Activated B cell treated with CpG ODN at 0.5 μM for 24 hours (primary cell): Measurements from ENCODE around the gene L3MBTL3. TPM values are rescaled to one million over a fixed set of nuclear protein-coding genes. Genes with fewer than 3 reads are reported as not detected.

Source experiments
- ATAC-seq: fragments of 200-7000 bp; cut with Tn5 transposase; one replicate; pipeline ENCODE4 v1.10.0; 2021; ENCODE audit warnings: low read depth, mild to moderate bottlenecking, moderate library complexity
- CTCF ChIA-PET: fragments of 350-600 bp; sonication (Branson Sonifier 250); formaldehyde crosslinking; loops from one replicate; lab custom pipeline; 2021; ENCODE audit warnings: antibody characterized with exemption; lab: Charles Lee
- POLR2A ChIA-PET: fragments of 350-600 bp; sonication (Branson Sonifier 250); formaldehyde crosslinking; loops from one replicate; lab custom pipeline; 2021; ENCODE audit warnings: antibody characterized with exemption; lab: Charles Lee
- DNase-seq: peaks from one replicate; pipeline ENCODE4 v3.0.0; 2022
- H3K27ac Mint-ChIP-seq: one replicate; pipeline ENCODE4 v1.8.0; 2020; ENCODE audit warnings: mixed read lengths
- H3K27me3 Mint-ChIP-seq: one replicate; pipeline ENCODE4 v1.8.0; 2021; ENCODE audit warnings: mixed read lengths
- H3K36me3 Mint-ChIP-seq: one replicate; pipeline ENCODE4 v1.8.0; 2021; ENCODE audit warnings: low read depth, mixed read lengths
- H3K4me1 Mint-ChIP-seq: one replicate; pipeline ENCODE4 v1.8.0; 2021; ENCODE audit warnings: mixed read lengths
- H3K4me3 Mint-ChIP-seq: one replicate; pipeline ENCODE4 v1.8.0; 2020; ENCODE audit warnings: mild to moderate bottlenecking, mixed read lengths
- H3K9me3 Mint-ChIP-seq: one replicate; pipeline ENCODE4 v1.8.0; 2020; ENCODE audit warnings: mixed read lengths
- CTCF ChIP-seq: fragments of 200-600 bp; IDR thresholded peaks from one replicate; pipeline ENCODE4 v1.8.0; 2022; ENCODE audit warnings: antibody characterized with exemption, mild to moderate bottlenecking
- intact Hi-C: fragments of 100-400 bp; cut with micrococcal nuclease; formaldehyde crosslinking; loops from one replicate; pipeline ENCODE4 v1.15.1; 2024
- total RNA-seq: library from RNA; stranded (reverse); gene quantifications from 2 replicates; pipeline ENCODE4 v1.2.3, GENCODE V29; 2022

The L3MBTL3 gene
- total RNA-seq, 1 donor from 2014 or later, result 30.4 TPM

GRCh38 chr6:130128326-130128725 is 109.9 kb downstream of the L3MBTL3 start:
- Mint-ChIP-seq H3K4me3 (no peak overlapping the region), H3K27ac (peak overlapping the region; percentile 21), H3K9me3 (no peaks in the 10 kb centered on the region), H3K36me3 (peaks cover 56% of the 10 kb centered on the region), H3K4me1 (peaks cover 52% of the 10 kb centered on the region), H3K27me3 (no peaks in the 10 kb centered on the region)
- ATAC-seq (no peak), DNase-seq (no peak)
- no peak for TF ChIP-seq CTCF
- ChIA-PET CTCF (no interaction called here), POLR2A (no interaction called here)
- intact Hi-C loops, result no loop called here

- no peaks in the 10 kb centered on the region for H3K27me3 Mint-ChIP-seq
- ATAC-seq (no peak), DNase-seq (no peak)
- peak overlapping the region; percentile 71 for H3K27ac Mint-ChIP-seq
- ChIA-PET CTCF (no interaction called here), POLR2A (no interaction called here)
- H3K4me1 Mint-ChIP-seq, result peaks cover 58% of the 10 kb centered on the region
- no peak for TF ChIP-seq CTCF
- no peaks in the 10 kb centered on the region for H3K9me3 Mint-ChIP-seq
- H3K4me3 Mint-ChIP-seq, result no peak overlapping the region
- intact Hi-C loops, result loop anchor here (5.0 kb wide), 1 partner anchor 92 kb away; the partner anchor contains the start of gene SAMD3
- H3K36me3 Mint-ChIP-seq, result peaks cover 62% of the 10 kb centered on the region
Observed at GRCh38 chr6:130129762-130130246, 111.4 kb downstream of the L3MBTL3 start.

- no peaks in the 10 kb centered on the region for H3K27me3 Mint-ChIP-seq
- intact Hi-C loops, result loop anchor here (2.0 to 5.0 kb wide), 2 partner anchors 25 to 90 kb away; partner anchors contain the start of gene SAMD3
- ChIA-PET CTCF (no interaction called here), POLR2A (interaction anchor here (1.0 to 1.2 kb wide), 2 partner anchors 10 to 16 kb away, joined by 3 read pairs; no protein-coding TSS in a partner anchor)
- DNase-seq, result no peak
- peak; percentile 75 for ATAC-seq
- peak overlapping the region; percentile 96 for H3K27ac Mint-ChIP-seq
- peak overlapping the region; percentile 70 for H3K4me3 Mint-ChIP-seq
- no peak for TF ChIP-seq CTCF
- H3K36me3 Mint-ChIP-seq, result peaks cover 63% of the 10 kb centered on the region
- H3K4me1 Mint-ChIP-seq, result peaks cover 50% of the 10 kb centered on the region
- no peaks in the 10 kb centered on the region for H3K9me3 Mint-ChIP-seq
Observed at GRCh38 chr6:130132286-130132701, 113.9 kb downstream of the L3MBTL3 start.

GRCh38 chr6:130134582-130134981 is 116.2 kb downstream of the L3MBTL3 start:
- no peaks in the 10 kb centered on the region for H3K9me3 Mint-ChIP-seq
- no peak overlapping the region for H3K4me3 Mint-ChIP-seq
- no peak for TF ChIP-seq CTCF
- peaks cover 68% of the 10 kb centered on the region for H3K36me3 Mint-ChIP-seq
- no peak for DNase-seq
- ChIA-PET POLR2A (no interaction called here), CTCF (no interaction called here)
- H3K4me1 Mint-ChIP-seq, result peaks cover 38% of the 10 kb centered on the region
- H3K27me3 Mint-ChIP-seq, result no peaks in the 10 kb centered on the region
- ATAC-seq, result no peak
- intact Hi-C loops, result loop anchor here (5.0 kb wide), 1 partner anchor 88 kb away; the partner anchor contains the start of gene SAMD3
- H3K27ac Mint-ChIP-seq, result no peak overlapping the region

- intact Hi-C loops, result no loop called here
- Mint-ChIP-seq H3K4me1 (peaks cover 21% of the 10 kb centered on the region), H3K27ac (no peak overlapping the region), H3K9me3 (no peaks in the 10 kb centered on the region), H3K27me3 (no peaks in the 10 kb centered on the region), H3K4me3 (no peak overlapping the region), H3K36me3 (peaks cover 77% of the 10 kb centered on the region)
- ChIA-PET CTCF (no interaction called here), POLR2A (no interaction called here)
- ATAC-seq (no peak), DNase-seq (no peak)
- no peak for TF ChIP-seq CTCF
Observed at GRCh38 chr6:130136798-130137197, 118.4 kb downstream of the L3MBTL3 start.
